DMS 273 treated with DMSO at 0.1 percent for 48 hours (cell line): ENCODE results near the gene ATG12.
A peak's percentile ranks its signal among the peaks of the same experiment; 100 is the strongest.
"Not testable (repeated sequence)": the region's sequence is repeated elsewhere in the genome, so short reads cannot be mapped to it uniquely, and the experiment has no call there.

Source experiments
- DNase-seq: peaks from one replicate; lab custom pipeline; 2025; lab: John Stamatoyannopoulos, UW

The ATG12 gene

GRCh38 chr5:115842089-115842935, 947 bp upstream of the ATG12 start:
- peak; percentile 58 for DNase-seq

GRCh38 chr5:115840873-115841272, 492 bp downstream of the ATG12 start:
- no peak for DNase-seq

- DNase-seq = no peak
Observed at GRCh38 chr5:115838885-115839518, 2.4 kb downstream of the ATG12 start.

DNA sequence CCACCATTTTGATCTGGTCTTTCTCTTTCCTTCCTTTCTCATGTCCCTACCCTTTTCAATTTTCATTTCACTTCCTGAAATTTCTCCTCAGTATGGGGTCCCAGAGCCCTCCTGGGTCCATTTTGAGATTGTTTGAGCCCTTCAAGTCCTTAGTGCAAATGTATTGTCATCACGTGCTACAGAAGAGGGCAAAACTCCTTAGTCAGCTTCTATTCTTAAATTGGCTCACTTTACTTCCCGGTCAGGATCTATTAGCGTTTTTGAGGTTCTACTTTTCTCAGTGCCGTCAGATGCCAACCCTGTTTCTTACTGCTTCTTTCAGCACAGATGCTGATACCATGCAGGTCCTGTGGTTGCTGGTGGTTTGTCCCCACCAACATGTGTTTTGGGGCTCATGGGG, 5.9 kb downstream of the ATG12 start:
- DNase-seq = no peak

- DNase-seq = no peak
Observed at GRCh38 chr5:115831163-115831768, 10.1 kb downstream of the ATG12 start.

GRCh38 chr5:115829913-115830312, 11.5 kb downstream of the ATG12 start:
- no peak for DNase-seq

- no peak for DNase-seq
Observed at GRCh38 chr5:115825948-115826347, 15.4 kb downstream of the ATG12 start.

- DNase-seq = not testable (repeated sequence)
Observed at GRCh38 chr5:115824983-115825382, 16.4 kb downstream of the ATG12 start.

- no peak for DNase-seq
Observed at GRCh38 chr5:115820846-115821245, 20.5 kb downstream of the ATG12 start.

DNA sequence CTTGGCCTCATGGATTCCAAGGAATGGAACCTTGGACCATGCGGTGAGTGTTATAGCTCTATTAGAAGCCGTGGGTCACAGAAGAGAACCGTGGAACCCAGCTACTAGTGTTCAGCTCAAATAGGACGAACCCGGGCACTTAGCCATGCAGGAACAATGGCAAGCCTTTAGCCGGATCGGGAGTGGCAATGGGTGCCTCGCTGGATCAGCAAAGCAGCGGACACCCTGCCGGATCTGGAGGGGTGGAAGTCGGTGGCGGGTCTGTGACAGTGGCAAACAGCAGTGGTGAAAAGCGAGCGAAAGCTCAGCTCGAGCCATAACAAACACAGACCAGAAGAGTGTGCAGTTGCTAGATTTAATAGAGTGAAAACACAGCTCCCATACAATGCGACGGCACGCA, 22.5 kb downstream of the ATG12 start:
- DNase-seq = no peak

GRCh38 chr5:115817386-115817785, 24.0 kb downstream of the ATG12 start:
- DNase-seq = no peak

GRCh38 chr5:115816226-115817081, 24.9 kb downstream of the ATG12 start, which contains the start of gene CDO1:
Gene CDO1 (minus strand): TSS chr5:115816659. CDS start chr5:115816397, 262 bp downstream.
- no peak for DNase-seq

DNA sequence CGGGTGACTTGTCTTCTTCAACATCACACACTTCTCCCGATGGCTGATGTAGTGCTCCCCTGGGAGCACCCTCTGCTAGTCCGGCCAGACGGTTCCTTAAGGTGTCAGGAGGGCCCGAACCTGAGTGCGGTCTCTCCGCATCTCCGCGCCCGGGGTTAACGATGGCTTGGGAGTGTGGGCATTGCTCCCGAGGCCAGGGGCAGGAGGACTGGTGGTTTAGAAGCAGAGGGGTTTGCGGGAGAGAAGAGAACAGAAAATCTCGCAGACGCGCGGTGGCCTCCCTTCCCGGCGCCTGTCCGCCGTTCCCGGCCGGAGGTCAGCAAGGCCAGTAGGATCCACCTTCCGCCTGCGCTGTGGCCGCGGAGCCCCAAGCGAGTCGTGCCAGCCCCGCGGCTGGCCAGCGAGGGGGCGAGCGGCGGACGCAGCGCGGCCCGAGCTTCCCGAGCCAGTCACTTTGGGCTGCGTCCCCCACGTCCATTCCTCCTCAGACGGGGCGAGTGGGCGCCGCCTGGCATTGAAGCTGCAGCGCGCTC, 25.6 kb downstream of the ATG12 start:
- no peak for DNase-seq

DNA sequence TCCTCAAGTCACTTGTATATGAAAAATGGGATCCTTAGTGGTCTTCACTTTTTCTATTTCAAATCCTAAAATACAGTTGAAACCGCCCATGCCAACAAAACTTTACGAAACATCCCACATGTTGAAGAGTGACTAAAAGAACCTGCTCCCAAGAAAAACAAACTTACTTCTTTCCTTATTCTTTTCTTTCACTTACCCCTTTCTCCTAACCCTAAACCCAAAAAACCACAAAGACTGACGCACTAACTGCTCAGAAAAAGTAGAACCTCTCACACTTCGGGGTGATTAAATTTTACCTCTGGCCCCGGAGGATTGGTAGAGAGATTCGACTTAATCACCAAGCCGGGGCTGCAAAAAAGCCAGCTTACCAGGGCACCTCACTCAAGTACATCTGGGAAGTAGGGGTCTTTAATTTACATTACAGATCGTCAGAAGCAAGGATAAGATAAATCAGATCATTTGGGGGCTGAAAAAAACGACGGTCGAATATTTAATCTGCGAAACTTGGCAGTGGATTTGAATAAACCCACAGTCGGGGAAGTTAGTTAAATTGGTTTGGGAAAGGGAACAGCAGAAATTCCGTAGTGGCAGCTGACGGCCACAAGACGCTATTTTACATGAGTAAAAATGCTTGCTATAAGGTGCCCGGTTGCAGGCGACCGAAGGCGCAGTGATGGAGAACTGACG, 26.2 kb downstream of the ATG12 start:
- DNase-seq = peak; percentile 17

GRCh38 chr5:115813719-115814118, 27.6 kb downstream of the ATG12 start:
- DNase-seq = no peak

DNA sequence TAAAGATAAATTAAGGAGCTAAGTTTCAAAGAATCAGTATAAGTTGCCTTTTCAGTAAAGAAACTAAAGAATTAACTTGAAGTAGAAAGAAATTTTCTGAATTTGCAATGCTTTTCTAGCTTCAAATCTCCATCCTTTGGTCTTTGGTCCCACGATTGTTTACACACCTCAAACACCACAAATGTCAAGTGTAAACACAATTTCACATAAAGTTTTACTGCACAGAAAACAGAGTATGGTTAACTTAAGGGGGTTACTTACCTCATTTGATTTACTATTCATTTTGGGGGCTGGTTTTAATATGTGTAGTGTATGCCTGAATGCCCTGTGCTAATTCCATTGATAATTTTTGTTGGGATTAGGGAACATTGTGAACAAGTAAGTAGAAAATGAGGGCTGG, 29.0 kb downstream of the ATG12 start:
- no peak for DNase-seq

DNA sequence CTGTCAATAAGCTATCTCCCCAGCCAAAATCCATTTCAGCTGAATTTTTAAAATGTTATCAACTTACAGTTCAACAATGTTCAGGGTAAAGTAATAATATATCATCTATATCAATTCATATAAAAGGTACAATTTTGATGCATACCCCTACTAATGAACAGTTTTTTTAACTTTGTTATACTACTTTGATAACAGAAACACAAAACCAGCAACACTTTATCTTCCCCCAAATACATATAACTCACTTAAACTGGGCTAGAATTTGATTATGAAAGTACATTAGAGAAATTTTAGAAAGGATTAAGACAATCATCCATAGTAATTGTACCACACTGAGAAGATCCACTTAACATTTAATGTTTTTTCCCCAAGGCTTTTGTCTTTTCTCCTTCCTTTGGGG, 30.0 kb downstream of the ATG12 start:
- no peak for DNase-seq

DNA sequence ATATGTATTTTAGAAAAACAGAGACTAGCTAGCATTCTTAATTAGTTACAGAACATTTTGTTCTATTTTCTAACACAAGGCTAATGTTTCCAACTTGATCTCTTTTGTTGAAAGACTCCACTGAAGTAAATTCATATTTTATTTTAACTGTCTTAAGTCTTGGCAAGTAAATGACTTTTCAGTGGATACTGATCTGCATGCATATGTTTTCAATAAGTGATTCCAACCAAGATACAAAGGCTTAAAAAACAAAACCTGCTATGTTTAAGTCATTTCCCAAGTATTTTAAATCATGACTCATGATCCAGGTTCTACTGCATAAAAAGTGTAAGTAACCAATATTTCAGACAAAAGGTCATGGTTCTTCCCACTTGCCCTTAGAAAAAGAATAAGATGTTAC, 30.6 kb downstream of the ATG12 start:
- DNase-seq = no peak

- no peak for DNase-seq
Observed at GRCh38 chr5:115809946-115810345, 31.4 kb downstream of the ATG12 start.

DNA sequence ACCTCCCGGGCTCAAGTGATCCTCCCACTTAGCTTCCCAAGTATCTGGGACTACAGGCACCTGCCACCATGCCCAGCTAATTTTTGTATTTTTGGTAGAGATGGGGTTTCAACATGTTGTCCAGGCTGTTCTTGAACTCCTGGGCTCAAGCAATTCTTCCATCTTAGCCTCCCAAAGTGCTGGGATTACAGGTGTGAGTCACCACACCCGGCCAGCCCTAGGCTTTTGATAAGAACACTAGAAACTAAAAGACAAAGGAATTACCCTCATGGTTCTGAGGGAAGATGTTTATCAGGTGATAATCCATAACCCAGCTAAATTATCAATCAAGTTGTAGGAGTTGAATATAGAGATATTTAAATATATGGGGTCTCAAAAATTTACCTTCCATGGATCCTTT, 33.3 kb downstream of the ATG12 start:
- not testable (repeated sequence) for DNase-seq

DNA sequence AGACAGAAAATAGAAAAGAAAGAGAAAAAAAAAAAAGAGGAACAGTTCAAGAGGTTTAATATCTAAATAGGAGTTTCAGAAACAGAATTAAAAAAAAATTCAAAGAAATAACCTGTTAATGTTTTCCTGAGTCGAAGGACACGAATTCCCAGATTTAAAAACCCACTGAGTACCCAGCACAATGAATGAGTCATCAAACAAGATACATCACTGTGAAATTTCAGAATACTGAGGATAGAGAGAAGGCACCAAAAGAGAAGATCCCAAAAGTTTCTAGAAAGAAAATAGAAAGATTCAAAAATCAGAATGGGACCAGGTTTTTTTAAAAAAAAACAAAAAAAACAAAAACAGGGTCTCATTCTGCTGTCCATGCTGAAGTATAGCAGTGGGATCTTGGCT, 33.7 kb downstream of the ATG12 start:
- DNase-seq = no peak
